ENCODE data around the gene GALNT18.

- TF ChIP-seq CTCF (IDR thresholded peaks at IDR 0.05) (no peak), POLR2A (IDR thresholded peaks at IDR 0.05) (no peak)
Measured at GRCh38 chr11:11486002-11486401, 135.8 kb downstream of the GALNT18 start.

Measured in body of pancreas (tissue), 4 donors.